Testis (tissue), 3 donors: ENCODE measurements around the gene GALNT11. TPM values are rescaled to one million over a fixed set of nuclear protein-coding genes. Genes with fewer than 3 reads are reported as not detected.

Experiments used
- DNase-seq: peaks from one replicate; pipeline ENCODE4 v3.0.0-alpha.2; 2019
- H3K27ac ChIP-seq, 2 donors: fragments of 200-600 bp; sonication (generic); one replicate each; pipeline ENCODE4 v1.5.1; 2019
- H3K27me3 ChIP-seq: fragments of 200-600 bp; sonication (generic); one replicate; pipeline ENCODE4 v1.5.1; 2019
- H3K36me3 ChIP-seq: fragments of 200-600 bp; sonication (generic); one replicate; pipeline ENCODE4 v1.5.1; 2017; ENCODE audit warnings: low read depth; ENCODE audit errors: missing control alignments
- H3K4me1 ChIP-seq: fragments of 200-600 bp; sonication (generic); one replicate; pipeline ENCODE4 v1.5.1; 2019
- H3K4me3 ChIP-seq, 2 donors: fragments of 200-600 bp; sonication (generic); one replicate each; pipeline ENCODE4 v1.5.1; 2017 to 2019
- H3K9me3 ChIP-seq: fragments of 200-600 bp; sonication (generic); one replicate; pipeline ENCODE4 v1.5.1; 2017
- CTCF ChIP-seq, 3 experiments: fragments of 450-650 bp in 2 of 3; fragments of 200-600 bp in 1 of 3; sonication (generic) in 1 of 3; IDR thresholded peaks; one replicate each; pipeline ENCODE4 v1.5.1; 2016 to 2019; ENCODE audit warnings: antibody characterized with exemption in 3 of 3, mild to moderate bottlenecking in 2 of 3, moderate library complexity in 1 of 3
- POLR2A ChIP-seq: fragments of 450-650 bp; IDR thresholded peaks from one replicate; pipeline ENCODE4 v1.6.1; 2017; ENCODE audit warnings: antibody characterized with exemption, mild to moderate bottlenecking, moderate library complexity
- WGBS, 2 donors: methylation state at CpG; one replicate each; pipeline ENCODE4 v1.1.5; 2018; 5-methylcytosine and 5-hydroxymethylcytosine counted together
- intact Hi-C: fragments of 100-400 bp; cut with DNase I; formaldehyde crosslinking; loops from one replicate; pipeline ENCODE4 v1.15.1; 2023; ENCODE audit warnings: low total_unique reads
- polyA plus RNA-seq: library from polyadenylated mRNA; stranded (reverse); fragments of 350-450 nt; fragmentation: Illumina TruSeq; extraction: RNeasy Lipid Tissue Mini Kit (QIAGEN cat#74804); gene quantifications from one replicate; pipeline ENCODE4 v1.2.3, GENCODE V29; 2014; ENCODE audit warnings: low read depth, low replicate concordance; ENCODE audit not compliant: insufficient read depth
- total RNA-seq, 2 donors: library from RNA; depleted of rRNA; stranded (reverse); fragments of >200 nt; gene quantifications; one replicate each; pipeline ENCODE4 v1.2.3, GENCODE V29; 2016

The GALNT11 gene
- total and polyA plus RNA-seq, 3 donors from 2014 or later, result 23.4 to 38.8 (median 36.2) TPM

- Histone ChIP-seq H3K4me3 (no peak overlapping the region), H3K27me3 (no peaks in the 10 kb centered on the region), H3K36me3 (no peaks in the 10 kb centered on the region), H3K27ac (no peak overlapping the region), H3K9me3 (no peaks in the 10 kb centered on the region), H3K4me1 (no peaks in the 10 kb centered on the region)
- DNase-seq, result no peak
- TF ChIP-seq POLR2A, result no peak
- TF ChIP-seq CTCF (IDR thresholded peaks at IDR 0.05), result no peak
- intact Hi-C loops, result no loop called here
- 91% methylated on average over 8 of the region's 8 CpGs for WGBS, 2 donors
Measured at GRCh38 chr7:152117356-152117755, 91.9 kb downstream of the GALNT11 start.

- intact Hi-C loops, result no loop called here
- WGBS, 2 donors, result 94 to 95% methylated on average over 6 of the region's 6 CpGs
Measured at GRCh38 chr7:152120210-152120609, 94.7 kb downstream of the GALNT11 start.

GRCh38 chr7:152120776-152121175 is 95.3 kb downstream of the GALNT11 start:
- H3K27ac ChIP-seq, result no peak overlapping the region
- 98 to 100% methylated on average over 7 of the region's 7 CpGs for WGBS, 2 donors
- no peak for DNase-seq
- no peaks in the 10 kb centered on the region for H3K36me3 ChIP-seq
- H3K4me3 ChIP-seq, result no peak overlapping the region
- intact Hi-C loops, result no loop called here
- H3K4me1 ChIP-seq, result no peaks in the 10 kb centered on the region
- H3K27me3 ChIP-seq, result no peaks in the 10 kb centered on the region
- no peaks in the 10 kb centered on the region for H3K9me3 ChIP-seq
- TF ChIP-seq POLR2A (no peak), CTCF (IDR thresholded peaks at IDR 0.05) (no peak)

More at GRCh38 chr7:152120210-152120609, 94.7 kb downstream of the GALNT11 start:
- TF ChIP-seq CTCF (IDR thresholded peaks at IDR 0.05) (no peak), POLR2A (no peak)
- no peak for DNase-seq
- Histone ChIP-seq H3K36me3 (no peaks in the 10 kb centered on the region), H3K9me3 (no peaks in the 10 kb centered on the region), H3K4me3 (no peak overlapping the region), H3K27ac (no peak overlapping the region), H3K27me3 (no peaks in the 10 kb centered on the region), H3K4me1 (no peaks in the 10 kb centered on the region)

GRCh38 chr7:152121432-152121831 is 96.0 kb downstream of the GALNT11 start:
- Histone ChIP-seq H3K4me3 (no peak overlapping the region), H3K9me3 (no peaks in the 10 kb centered on the region), H3K4me1 (no peaks in the 10 kb centered on the region), H3K27ac (no peak overlapping the region), H3K27me3 (no peaks in the 10 kb centered on the region), H3K36me3 (no peaks in the 10 kb centered on the region)
- no peak for DNase-seq
- intact Hi-C loops, result no loop called here
- TF ChIP-seq CTCF (IDR thresholded peaks at IDR 0.05), result no peak
- no peak for TF ChIP-seq POLR2A
- WGBS, 2 donors, result 90 to 95% methylated on average over 9 of the region's 9 CpGs

- no peaks in the 10 kb centered on the region for H3K36me3 ChIP-seq
- no peak overlapping the region for H3K4me3 ChIP-seq
- intact Hi-C loops, result no loop called here
- no peak overlapping the region for H3K27ac ChIP-seq
- TF ChIP-seq POLR2A (no peak), CTCF (IDR thresholded peaks at IDR 0.05) (no peak)
- H3K9me3 ChIP-seq, result no peaks in the 10 kb centered on the region
- 100% methylated on average over 1 of the region's 1 CpG for WGBS, 2 donors
- DNase-seq, result no peak
- no peaks in the 10 kb centered on the region for H3K4me1 ChIP-seq
- H3K27me3 ChIP-seq, result no peaks in the 10 kb centered on the region
Measured at GRCh38 chr7:152122540-152122939, 97.1 kb downstream of the GALNT11 start.
